Measurements from ENCODE around the gene PXT1.

Gene PXT1

GRCh38 chr6:36445621-36446020, 3.0 kb upstream of the PXT1 start:
- peaks cover 20% of the 10 kb centered on the region for H3K4me1 ChIP-seq

GRCh38 chr6:36444470-36444869, 1.8 kb upstream of the PXT1 start:
- peak overlapping the region; percentile 95 for H3K4me2 ChIP-seq (ENCODE audit: low read length)
- no peaks in the 10 kb centered on the region for H3K36me3 ChIP-seq (ENCODE audit: control insufficient read depth, insufficient read depth, low read length)
- H3K4me1 ChIP-seq: peaks cover 20% of the 10 kb centered on the region
- H3K9ac ChIP-seq: no peak overlapping the region
- peak overlapping the region; percentile 92 for H3K27ac ChIP-seq
- peaks cover 26% of the 10 kb centered on the region for H3K79me2 ChIP-seq
- peak overlapping the region; percentile 88 for H3K4me3 ChIP-seq (ENCODE audit: low read depth, low read length)
- H2AFZ ChIP-seq: peak overlapping the region; percentile 94
- H3K27me3 ChIP-seq (ENCODE audit: control insufficient read depth, insufficient read depth, low read length): no peaks in the 10 kb centered on the region
- no peaks in the 10 kb centered on the region for H3K9me3 ChIP-seq (ENCODE audit: control insufficient read depth, low read length)
- TF ChIP-seq, protein P1, sequence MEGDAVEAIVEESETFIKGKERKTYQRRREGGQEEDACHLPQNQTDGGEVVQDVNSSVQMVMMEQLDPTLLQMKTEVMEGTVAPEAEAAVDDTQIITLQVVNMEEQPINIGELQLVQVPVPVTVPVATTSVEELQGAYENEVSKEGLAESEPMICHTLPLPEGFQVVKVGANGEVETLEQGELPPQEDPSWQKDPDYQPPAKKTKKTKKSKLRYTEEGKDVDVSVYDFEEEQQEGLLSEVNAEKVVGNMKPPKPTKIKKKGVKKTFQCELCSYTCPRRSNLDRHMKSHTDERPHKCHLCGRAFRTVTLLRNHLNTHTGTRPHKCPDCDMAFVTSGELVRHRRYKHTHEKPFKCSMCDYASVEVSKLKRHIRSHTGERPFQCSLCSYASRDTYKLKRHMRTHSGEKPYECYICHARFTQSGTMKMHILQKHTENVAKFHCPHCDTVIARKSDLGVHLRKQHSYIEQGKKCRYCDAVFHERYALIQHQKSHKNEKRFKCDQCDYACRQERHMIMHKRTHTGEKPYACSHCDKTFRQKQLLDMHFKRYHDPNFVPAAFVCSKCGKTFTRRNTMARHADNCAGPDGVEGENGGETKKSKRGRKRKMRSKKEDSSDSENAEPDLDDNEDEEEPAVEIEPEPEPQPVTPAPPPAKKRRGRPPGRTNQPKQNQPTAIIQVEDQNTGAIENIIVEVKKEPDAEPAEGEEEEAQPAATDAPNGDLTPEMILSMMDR (IDR thresholded peaks at IDR 0.05): no peak

More at GRCh38 chr6:36445621-36446020, 3.0 kb upstream of the PXT1 start:
- H3K9ac ChIP-seq: no peak overlapping the region
- H3K27ac ChIP-seq: peak overlapping the region; percentile 92
- H3K4me2 ChIP-seq (ENCODE audit: low read length): no peak overlapping the region
- no peaks in the 10 kb centered on the region for H3K9me3 ChIP-seq (ENCODE audit: control insufficient read depth, low read length)
- no peak overlapping the region for H2AFZ ChIP-seq
- no peaks in the 10 kb centered on the region for H3K27me3 ChIP-seq (ENCODE audit: control insufficient read depth, insufficient read depth, low read length)
- peaks cover 29% of the 10 kb centered on the region for H3K79me2 ChIP-seq
- no peak overlapping the region for H3K4me3 ChIP-seq (ENCODE audit: low read depth, low read length)
- no peaks in the 10 kb centered on the region for H3K36me3 ChIP-seq (ENCODE audit: control insufficient read depth, insufficient read depth, low read length)
- TF ChIP-seq, protein P1 (IDR thresholded peaks at IDR 0.05): no peak

DNA sequence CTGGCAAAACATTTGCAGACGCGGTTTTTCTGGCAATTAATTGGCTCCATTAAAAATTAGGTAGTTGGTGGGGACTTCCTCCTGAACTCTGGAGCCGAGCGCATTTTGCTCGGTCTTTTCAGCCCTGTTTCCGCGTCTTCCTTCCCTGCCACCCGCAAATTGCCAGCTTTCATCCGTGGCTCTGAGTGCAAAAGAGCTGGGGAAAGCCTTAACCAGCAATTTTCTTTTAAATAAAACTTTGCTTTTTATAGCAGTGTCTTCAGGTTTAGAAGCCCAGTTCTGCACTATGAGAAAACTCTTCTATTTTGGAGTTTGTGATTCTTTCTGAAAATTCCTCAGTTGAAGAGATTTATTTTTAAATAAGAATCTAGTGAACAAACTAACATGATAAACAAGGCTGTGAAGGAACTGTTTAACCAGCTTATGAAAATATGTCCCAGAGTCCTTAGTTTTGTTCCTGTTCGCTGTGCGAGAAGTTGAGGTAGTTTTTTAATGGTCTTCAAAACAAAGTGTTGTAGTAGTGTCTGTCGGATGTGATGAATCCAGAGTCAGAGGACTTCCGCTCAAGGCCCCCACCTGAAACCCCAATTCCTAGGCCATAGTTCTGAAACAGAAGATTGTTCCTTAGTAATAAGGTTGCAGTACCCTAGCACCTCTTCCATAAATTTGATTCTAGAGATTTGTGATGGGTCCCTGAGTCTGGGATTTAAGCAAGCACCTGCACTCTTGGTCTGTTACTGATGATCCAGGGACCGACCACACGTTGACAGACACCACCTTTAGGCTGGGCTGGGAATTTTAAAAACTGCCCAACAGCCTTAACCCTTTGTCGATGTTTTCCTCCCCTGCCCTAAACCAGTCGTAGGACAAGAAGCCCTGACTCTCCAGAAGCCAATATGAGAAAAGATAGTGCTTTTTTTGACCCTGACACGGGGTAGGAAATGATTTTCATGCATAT, 1.1 kb upstream of the PXT1 start:
- TF ChIP-seq, protein P1 (IDR thresholded peaks at IDR 0.05): peak; percentile 27
- no peaks in the 10 kb centered on the region for H3K9me3 ChIP-seq (ENCODE audit: control insufficient read depth, low read length)
- H3K9ac ChIP-seq: no peak overlapping the region
- H3K27ac ChIP-seq: peak overlapping the region; percentile 92
- peak overlapping the region; percentile 88 for H3K4me3 ChIP-seq (ENCODE audit: low read depth, low read length)
- peak overlapping the region; percentile 94 for H2AFZ ChIP-seq
- H3K4me2 ChIP-seq (ENCODE audit: low read length): peak overlapping the region; percentile 95
- no peaks in the 10 kb centered on the region for H3K27me3 ChIP-seq (ENCODE audit: control insufficient read depth, insufficient read depth, low read length)
- H3K36me3 ChIP-seq (ENCODE audit: control insufficient read depth, insufficient read depth, low read length): no peaks in the 10 kb centered on the region
- H3K4me1 ChIP-seq: peaks cover 20% of the 10 kb centered on the region
- H3K79me2 ChIP-seq: peaks cover 19% of the 10 kb centered on the region

DNA sequence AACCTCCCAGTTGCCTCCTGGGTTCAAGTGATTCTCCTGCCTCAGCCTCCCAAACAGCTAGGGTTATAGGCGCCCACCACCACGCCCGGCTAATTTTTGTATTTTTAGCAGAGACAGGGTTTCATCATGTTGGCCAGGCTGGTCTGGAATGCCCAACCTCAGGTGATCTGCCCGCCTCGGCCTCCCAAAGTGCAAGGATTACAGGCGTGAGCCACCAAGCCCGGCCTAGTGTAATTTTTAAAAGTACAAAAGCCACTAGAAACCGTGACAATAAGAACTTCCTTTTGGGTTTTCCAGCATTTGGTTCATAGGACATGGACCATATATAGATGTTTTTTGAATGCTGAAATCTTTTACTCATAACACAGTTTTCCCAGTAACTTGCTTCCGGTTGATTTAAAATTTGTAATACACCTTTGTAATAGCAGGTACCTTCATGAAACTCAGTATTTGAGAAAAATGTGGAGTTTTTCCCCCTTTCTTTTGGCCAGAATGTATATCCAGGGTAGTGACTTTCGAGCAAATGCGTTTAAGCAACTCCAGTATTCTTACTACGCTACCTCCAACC, 467 bp downstream of the PXT1 start:
- Histone ChIP-seq H3K9ac (no peak overlapping the region), H3K27ac (peak overlapping the region; percentile 92), H3K4me1 (peaks cover 20% of the 10 kb centered on the region), H3K9me3 (ENCODE audit: control insufficient read depth, low read length) (no peaks in the 10 kb centered on the region), H3K4me2 (ENCODE audit: low read length) (peak overlapping the region; percentile 95), H2AFZ (peak overlapping the region; percentile 95), H3K4me3 (ENCODE audit: low read depth, low read length) (peak overlapping the region; percentile 88), H3K36me3 (ENCODE audit: control insufficient read depth, insufficient read depth, low read length) (no peaks in the 10 kb centered on the region), H3K79me2 (peaks cover 10% of the 10 kb centered on the region), H3K27me3 (ENCODE audit: control insufficient read depth, insufficient read depth, low read length) (no peaks in the 10 kb centered on the region)
- TF ChIP-seq, protein P1 (IDR thresholded peaks at IDR 0.05): no peak
